ENCODE data around the gene SUSD4. TPM values are rescaled to one million over a fixed set of nuclear protein-coding genes. Genes with fewer than 3 reads are reported as not detected.
A peak's percentile ranks its signal among the peaks of the same experiment; 100 is the strongest.

SUSD4 gene
- total RNA-seq, 1 experiment from 2014 or later, result 31.4 TPM

GRCh38 chr1:223259462-223259861, 104.5 kb downstream of the SUSD4 start:
- no peaks in the 10 kb centered on the region for H3K9me3 ChIP-seq
- Mint-ChIP-seq H3K36me3 (ENCODE audit: insufficient read depth, unreplicated experiment) (peaks cover 10% of the 10 kb centered on the region), H3K27ac (ENCODE audit: unreplicated experiment) (peak overlapping the region; percentile 6), H3K27me3 (ENCODE audit: insufficient read depth, unreplicated experiment) (no peaks in the 10 kb centered on the region), H3K4me3 (ENCODE audit: unreplicated experiment) (no peak overlapping the region), H3K4me1 (ENCODE audit: low read depth, unreplicated experiment) (peaks cover 21% of the 10 kb centered on the region), H3K9me3 (ENCODE audit: unreplicated experiment) (no peaks in the 10 kb centered on the region)
- H3K4me1 ChIP-seq, result 0 out of 2 replicates have a peak, but pooled peaks cover 3% of the 10 kb centered on the region
- DNase-seq, result no peak
- no peaks in the 10 kb centered on the region for H3K36me3 ChIP-seq (ENCODE audit: control insufficient read depth, insufficient read depth, low read length)
- ChIA-PET POLR2A (no interaction called here), CTCF (no interaction called here)
- intact Hi-C loops (cut with micrococcal nuclease; ENCODE audit: unreplicated experiment), result no loop called here
- BruUV-seq (replicated peaks), result no TSS peak
- no peak overlapping the region for H3K4me3 ChIP-seq (ENCODE audit: low read depth, low read length)
- TF ChIP-seq, protein P1, sequence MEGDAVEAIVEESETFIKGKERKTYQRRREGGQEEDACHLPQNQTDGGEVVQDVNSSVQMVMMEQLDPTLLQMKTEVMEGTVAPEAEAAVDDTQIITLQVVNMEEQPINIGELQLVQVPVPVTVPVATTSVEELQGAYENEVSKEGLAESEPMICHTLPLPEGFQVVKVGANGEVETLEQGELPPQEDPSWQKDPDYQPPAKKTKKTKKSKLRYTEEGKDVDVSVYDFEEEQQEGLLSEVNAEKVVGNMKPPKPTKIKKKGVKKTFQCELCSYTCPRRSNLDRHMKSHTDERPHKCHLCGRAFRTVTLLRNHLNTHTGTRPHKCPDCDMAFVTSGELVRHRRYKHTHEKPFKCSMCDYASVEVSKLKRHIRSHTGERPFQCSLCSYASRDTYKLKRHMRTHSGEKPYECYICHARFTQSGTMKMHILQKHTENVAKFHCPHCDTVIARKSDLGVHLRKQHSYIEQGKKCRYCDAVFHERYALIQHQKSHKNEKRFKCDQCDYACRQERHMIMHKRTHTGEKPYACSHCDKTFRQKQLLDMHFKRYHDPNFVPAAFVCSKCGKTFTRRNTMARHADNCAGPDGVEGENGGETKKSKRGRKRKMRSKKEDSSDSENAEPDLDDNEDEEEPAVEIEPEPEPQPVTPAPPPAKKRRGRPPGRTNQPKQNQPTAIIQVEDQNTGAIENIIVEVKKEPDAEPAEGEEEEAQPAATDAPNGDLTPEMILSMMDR (IDR thresholded peaks at IDR 0.05; ENCODE audit: insufficient read depth in 1 of 2, low read depth in 1 of 2, low read length in 1 of 2, severe bottlenecking in 1 of 2, unreplicated experiment in 1 of 2), result no peak
- no peaks in the 10 kb centered on the region for H3K27me3 ChIP-seq (replicated peaks; ENCODE audit: control insufficient read depth, insufficient read depth, low read length)

- Mint-ChIP-seq H3K4me3 (ENCODE audit: unreplicated experiment) (no peak overlapping the region), H3K9me3 (ENCODE audit: unreplicated experiment) (no peaks in the 10 kb centered on the region), H3K4me1 (ENCODE audit: low read depth, unreplicated experiment) (peaks cover 15% of the 10 kb centered on the region), H3K27ac (ENCODE audit: unreplicated experiment) (no peak overlapping the region), H3K27me3 (ENCODE audit: insufficient read depth, unreplicated experiment) (no peaks in the 10 kb centered on the region), H3K36me3 (ENCODE audit: insufficient read depth, unreplicated experiment) (peaks cover 10% of the 10 kb centered on the region)
- peak in 1 of 2 experiments; percentile 51 for DNase-seq
- ChIA-PET CTCF (no interaction called here), POLR2A (no interaction called here)
- H3K4me1 ChIP-seq, result 0 out of 2 replicates have a peak, but pooled peaks cover 3% of the 10 kb centered on the region
- H3K36me3 ChIP-seq (ENCODE audit: control insufficient read depth, insufficient read depth, low read length), result no peaks in the 10 kb centered on the region
- H3K4me3 ChIP-seq (ENCODE audit: low read depth, low read length), result no peak overlapping the region
- no peaks in the 10 kb centered on the region for H3K9me3 ChIP-seq
- TF ChIP-seq, protein P1 (IDR thresholded peaks at IDR 0.05; ENCODE audit: insufficient read depth in 1 of 2, low read depth in 1 of 2, low read length in 1 of 2, severe bottlenecking in 1 of 2, unreplicated experiment in 1 of 2), result no peak
- no TSS peak for BruUV-seq (replicated peaks)
- intact Hi-C loops (cut with micrococcal nuclease; ENCODE audit: unreplicated experiment), result no loop called here
- H3K27me3 ChIP-seq (replicated peaks; ENCODE audit: control insufficient read depth, insufficient read depth, low read length), result no peaks in the 10 kb centered on the region
Measured at GRCh38 chr1:223258751-223259198, 105.2 kb downstream of the SUSD4 start.

GRCh38 chr1:223257856-223258550, 106.0 kb downstream of the SUSD4 start:
- H3K4me3 ChIP-seq (ENCODE audit: low read depth, low read length), result no peak overlapping the region
- no peaks in the 10 kb centered on the region for H3K27me3 ChIP-seq (replicated peaks; ENCODE audit: control insufficient read depth, insufficient read depth, low read length)
- Mint-ChIP-seq H3K4me3 (ENCODE audit: unreplicated experiment) (no peak overlapping the region), H3K27ac (ENCODE audit: unreplicated experiment) (no peak overlapping the region), H3K27me3 (ENCODE audit: insufficient read depth, unreplicated experiment) (no peaks in the 10 kb centered on the region), H3K9me3 (ENCODE audit: unreplicated experiment) (no peaks in the 10 kb centered on the region), H3K36me3 (ENCODE audit: insufficient read depth, unreplicated experiment) (peaks cover 10% of the 10 kb centered on the region), H3K4me1 (ENCODE audit: low read depth, unreplicated experiment) (peaks cover 14% of the 10 kb centered on the region)
- ChIA-PET POLR2A (no interaction called here), CTCF (no interaction called here)
- intact Hi-C loops (cut with micrococcal nuclease; ENCODE audit: unreplicated experiment), result no loop called here
- BruUV-seq (replicated peaks), result no TSS peak
- DNase-seq, result no peak
- no peaks in the 10 kb centered on the region for H3K9me3 ChIP-seq
- 0 out of 2 replicates have a peak, but pooled peaks cover 3% of the 10 kb centered on the region for H3K4me1 ChIP-seq
- H3K36me3 ChIP-seq (ENCODE audit: control insufficient read depth, insufficient read depth, low read length), result no peaks in the 10 kb centered on the region
- TF ChIP-seq, protein P1 (IDR thresholded peaks at IDR 0.05; ENCODE audit: insufficient read depth in 1 of 2, low read depth in 1 of 2, low read length in 1 of 2, severe bottlenecking in 1 of 2, unreplicated experiment in 1 of 2), result no peak

All from Caco-2 (cell line).